Measurements from ENCODE around the gene MANSC4.

MANSC4 gene

GRCh38 chr12:27801630-27802029, 21.6 kb upstream of the MANSC4 start:
- DNase-seq (ENCODE audit: low read depth in 3 of 3, low spot score in 1 of 3) = no peak

GRCh38 chr12:27800819-27801218, 20.8 kb upstream of the MANSC4 start:
- DNase-seq (ENCODE audit: low read depth in 3 of 3, low spot score in 1 of 3) = no peak

- no peak for DNase-seq (ENCODE audit: low read depth in 3 of 3, low spot score in 1 of 3)
Measured at GRCh38 chr12:27797301-27798025, 17.4 kb upstream of the MANSC4 start.

- no peak for DNase-seq (ENCODE audit: low read depth in 3 of 3, low spot score in 1 of 3)
Measured at GRCh38 chr12:27796128-27796527, 16.1 kb upstream of the MANSC4 start.

GRCh38 chr12:27794818-27795584, 15.0 kb upstream of the MANSC4 start:
- DNase-seq (ENCODE audit: low read depth in 3 of 3, low spot score in 1 of 3) = no peak

- DNase-seq (ENCODE audit: low read depth in 3 of 3, low spot score in 1 of 3) = no peak
Measured at GRCh38 chr12:27790179-27790578, 10.1 kb upstream of the MANSC4 start.

- DNase-seq (ENCODE audit: low read depth in 3 of 3, low spot score in 1 of 3) = no peak
Measured at GRCh38 chr12:27787559-27787958, 7.5 kb upstream of the MANSC4 start.

- no peak for DNase-seq (ENCODE audit: low read depth in 3 of 3, low spot score in 1 of 3)
Measured at GRCh38 chr12:27785882-27786570, 6.0 kb upstream of the MANSC4 start.

GRCh38 chr12:27782481-27782880, 2.4 kb upstream of the MANSC4 start:
- no peak for DNase-seq (ENCODE audit: low read depth in 3 of 3, low spot score in 1 of 3)

- no peak for DNase-seq (ENCODE audit: low read depth in 3 of 3, low spot score in 1 of 3)
Measured at GRCh38 chr12:27781680-27782079, 1.6 kb upstream of the MANSC4 start.

- peak in 2 of 3 donors; percentile 4 to 5 for DNase-seq (ENCODE audit: low read depth in 3 of 3, low spot score in 1 of 3)
Measured at GRCh38 chr12:27780612-27781408, 774 bp upstream of the MANSC4 start.

- peak in 1 of 3 donors; percentile 2 for DNase-seq (ENCODE audit: low read depth in 3 of 3, low spot score in 1 of 3)
Measured at GRCh38 chr12:27779416-27779919, 568 bp downstream of the MANSC4 start.

- no peak for DNase-seq (ENCODE audit: low read depth in 3 of 3, low spot score in 1 of 3)
Measured at GRCh38 chr12:27778206-27778605, 1.8 kb downstream of the MANSC4 start.

GRCh38 chr12:27777141-27777540, 2.9 kb downstream of the MANSC4 start:
- DNase-seq (ENCODE audit: low read depth in 3 of 3, low spot score in 1 of 3) = no peak

GRCh38 chr12:27772328-27773049, 7.5 kb downstream of the MANSC4 start:
- no peak for DNase-seq (ENCODE audit: low read depth in 3 of 3, low spot score in 1 of 3)

GRCh38 chr12:27771481-27772327, 8.3 kb downstream of the MANSC4 start:
- no peak for DNase-seq (ENCODE audit: low read depth in 3 of 3, low spot score in 1 of 3)

- no peak for DNase-seq (ENCODE audit: low read depth in 3 of 3, low spot score in 1 of 3)
Measured at GRCh38 chr12:27769142-27769673, 10.8 kb downstream of the MANSC4 start.

GRCh38 chr12:27766587-27766986, 13.4 kb downstream of the MANSC4 start:
- DNase-seq (ENCODE audit: low read depth in 3 of 3, low spot score in 1 of 3) = no peak

- DNase-seq (ENCODE audit: low read depth in 3 of 3, low spot score in 1 of 3) = no peak
Measured at GRCh38 chr12:27762757-27763156, 17.3 kb downstream of the MANSC4 start.

All from stimulated activated CD4-positive, alpha-beta T cell treated with anti-CD3 and anti-CD28 coated beads, TNF-alpha, amount 100 ng/mL, for 1 hour (primary cell).